ENCODE results near the gene AUTS2. TPM values are rescaled to one million over a fixed set of nuclear protein-coding genes. Genes with fewer than 3 reads are reported as not detected.

The AUTS2 gene
- total and polyA plus RNA-seq, 2 donors: 13.4 to 87.7 TPM

DNA sequence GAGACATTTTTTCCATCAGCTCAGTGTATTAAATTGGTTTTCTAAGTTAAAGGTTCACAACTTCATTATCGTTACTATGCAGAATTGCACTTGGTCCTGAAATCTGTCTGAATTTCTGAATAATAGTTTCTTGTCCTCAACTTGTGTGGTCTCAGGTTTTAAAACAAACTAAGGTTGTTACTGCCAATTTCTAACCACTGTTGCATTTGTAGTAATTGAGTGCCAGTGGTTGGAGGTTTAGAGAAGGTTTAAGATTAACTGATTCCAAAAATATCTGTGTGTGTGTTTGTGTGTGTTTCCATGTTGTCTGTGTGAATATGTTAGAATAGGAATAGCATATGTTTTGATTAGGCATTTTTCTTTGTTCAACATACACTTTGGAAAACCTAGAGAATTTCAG lies 395.9 kb downstream of the AUTS2 start:
- Histone ChIP-seq H3K27ac (ENCODE audit: low read depth) (no peak overlapping the region), H3K4me1 (ENCODE audit: insufficient read depth) (no peaks in the 10 kb centered on the region), H3K4me3 (ENCODE audit: low read depth, low read length) (no peak overlapping the region), H3K36me3 (ENCODE audit: insufficient read depth) (no peaks in the 10 kb centered on the region)
- DNase-seq (ENCODE audit: extremely low spot score): no peak
- WGBS: 86% methylated on average over 1 of the region's 1 CpG

DNA sequence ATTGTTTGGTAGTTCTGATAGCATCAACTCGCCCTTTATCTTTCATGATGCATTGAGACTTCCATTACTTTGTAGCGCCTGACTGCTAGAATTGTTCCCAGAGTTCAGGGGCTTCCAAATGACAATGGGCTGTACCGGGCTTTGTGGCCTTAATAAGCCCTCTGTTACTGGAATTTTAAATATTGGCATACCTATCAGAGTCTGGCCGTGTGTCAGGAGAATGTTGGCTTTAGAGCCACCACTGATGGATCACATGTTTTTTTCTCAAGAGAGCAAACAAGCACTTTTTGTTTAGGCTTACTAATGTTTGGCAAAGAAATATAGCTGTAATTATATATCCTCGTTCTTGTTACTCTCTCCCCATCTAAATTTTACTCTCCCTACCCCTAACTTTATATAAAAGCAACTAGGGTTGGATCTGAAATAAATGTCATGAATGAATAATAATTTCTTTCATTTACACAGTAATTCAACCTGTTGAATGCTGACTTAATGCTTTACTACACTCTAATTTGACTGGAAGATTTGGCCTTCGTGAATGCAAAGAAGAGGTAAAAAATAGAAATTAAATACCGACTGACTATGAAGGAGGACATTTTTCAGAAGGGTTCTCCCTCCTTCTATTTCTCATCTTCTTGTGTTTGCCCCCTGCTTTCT lies 396.7 kb downstream of the AUTS2 start:
- Histone ChIP-seq H3K4me1 (ENCODE audit: insufficient read depth) (no peaks in the 10 kb centered on the region), H3K27ac (ENCODE audit: low read depth) (no peak overlapping the region), H3K4me3 (ENCODE audit: low read depth, low read length) (no peak overlapping the region), H3K36me3 (ENCODE audit: insufficient read depth) (no peaks in the 10 kb centered on the region)
- 71% methylated on average over 7 of the region's 7 CpGs for WGBS
- no peak for DNase-seq (ENCODE audit: extremely low spot score)

DNA sequence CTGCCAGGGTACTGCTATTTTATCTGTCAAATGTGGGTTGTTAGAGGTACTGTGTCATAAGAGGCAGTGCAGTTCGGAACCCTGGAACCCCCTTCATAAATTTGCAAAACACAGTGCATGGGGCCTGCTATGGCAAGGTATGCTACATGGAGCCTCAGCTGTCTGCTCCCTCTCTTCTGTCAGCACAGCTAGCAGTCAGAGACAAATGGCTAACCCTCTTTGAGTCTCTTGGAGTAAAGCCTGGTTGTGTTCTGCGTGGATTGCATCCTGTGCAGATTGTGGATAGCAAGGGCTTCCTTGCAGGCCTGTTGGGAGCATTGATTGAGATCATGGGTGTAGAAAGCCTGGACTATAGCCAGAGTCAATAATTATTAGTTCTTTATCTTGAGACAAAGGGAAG lies 397.8 kb downstream of the AUTS2 start:
- Histone ChIP-seq H3K4me1 (ENCODE audit: insufficient read depth) (no peaks in the 10 kb centered on the region), H3K36me3 (ENCODE audit: insufficient read depth) (no peaks in the 10 kb centered on the region), H3K4me3 (ENCODE audit: low read depth, low read length) (no peak overlapping the region), H3K27ac (ENCODE audit: low read depth) (no peak overlapping the region)
- WGBS: 67% methylated on average over 2 of the region's 2 CpGs
- DNase-seq (ENCODE audit: extremely low spot score): no peak

DNA sequence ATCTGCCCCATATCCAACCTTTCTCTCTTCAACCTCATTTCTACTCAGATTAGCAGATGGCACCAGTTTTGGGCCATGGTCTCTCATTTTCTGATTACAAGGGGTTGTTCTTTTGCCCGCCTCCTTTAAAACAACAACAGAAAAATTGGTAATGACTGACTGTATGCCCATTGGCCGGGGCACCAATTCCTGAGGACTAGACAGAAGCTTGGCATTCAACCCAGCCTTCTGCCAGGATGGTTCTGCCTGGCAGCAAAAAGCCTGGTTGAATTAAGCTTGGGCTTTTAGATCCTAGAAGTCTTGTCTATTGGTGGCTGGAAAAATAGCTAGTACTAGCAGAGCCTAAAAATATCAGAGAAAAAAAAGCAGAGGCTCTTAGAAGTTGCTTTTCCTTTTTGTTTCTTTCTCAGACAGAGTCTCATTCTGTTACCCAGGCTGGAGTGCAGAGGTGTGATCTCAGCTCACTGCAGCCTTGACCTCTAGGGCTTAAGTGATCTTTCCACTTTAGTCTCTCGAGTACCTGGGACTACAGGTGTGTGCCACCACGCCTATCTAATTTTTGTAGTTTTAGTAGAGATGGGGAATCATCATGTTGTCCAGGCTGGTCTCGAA lies 402.6 kb downstream of the AUTS2 start:
- WGBS: 95% methylated on average over 5 of the region's 5 CpGs
- Histone ChIP-seq H3K27ac (ENCODE audit: low read depth) (no peak overlapping the region), H3K4me1 (ENCODE audit: insufficient read depth) (no peaks in the 10 kb centered on the region), H3K36me3 (ENCODE audit: insufficient read depth) (no peaks in the 10 kb centered on the region), H3K4me3 (ENCODE audit: low read depth, low read length) (no peak overlapping the region)
- no peak for DNase-seq (ENCODE audit: extremely low spot score)

DNA sequence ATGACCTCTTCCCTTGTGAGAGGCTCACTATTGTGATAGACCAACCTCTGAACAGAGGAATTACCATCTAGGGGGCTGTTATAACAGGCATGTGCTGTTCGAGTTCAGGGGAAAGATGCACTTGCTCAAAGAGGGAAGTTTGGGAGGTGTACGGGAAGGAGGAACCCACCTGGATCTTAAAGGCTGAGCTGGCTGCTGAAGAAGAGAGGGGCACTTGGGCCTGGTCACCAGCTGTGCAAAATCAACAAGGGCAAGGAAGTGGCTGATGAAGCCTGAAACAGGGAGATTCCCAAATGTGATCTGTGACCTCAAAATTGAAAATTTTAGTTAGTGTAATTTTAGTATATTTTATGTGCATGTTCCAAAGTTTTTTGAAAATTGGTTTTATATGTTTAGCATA lies 407.2 kb downstream of the AUTS2 start:
- no peak for DNase-seq (ENCODE audit: extremely low spot score)
- H3K4me1 ChIP-seq (ENCODE audit: insufficient read depth): no peaks in the 10 kb centered on the region
- no peak overlapping the region for H3K4me3 ChIP-seq (ENCODE audit: low read depth, low read length)
- 94% methylated on average over 2 of the region's 2 CpGs for WGBS
- no peak overlapping the region for H3K27ac ChIP-seq (ENCODE audit: low read depth)
- H3K36me3 ChIP-seq (ENCODE audit: insufficient read depth): no peaks in the 10 kb centered on the region

DNA sequence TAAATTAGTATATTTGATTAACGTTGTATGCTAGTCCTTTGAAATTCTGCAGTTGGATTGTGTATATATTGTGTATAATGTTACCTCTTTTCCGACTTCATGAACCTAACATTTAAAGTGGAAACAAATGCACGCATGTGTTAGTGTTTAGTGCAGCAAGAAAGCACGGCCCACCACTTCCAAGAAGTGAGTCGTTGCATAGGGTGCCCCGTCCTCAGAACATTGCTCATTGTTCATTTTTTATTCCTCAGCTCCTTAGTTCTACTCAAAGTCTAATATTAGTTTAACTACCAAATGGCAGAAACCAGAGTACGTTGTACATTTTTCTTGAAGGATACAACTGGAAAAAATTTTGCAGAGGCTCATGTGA lies 407.6 kb downstream of the AUTS2 start:
- Histone ChIP-seq H3K36me3 (ENCODE audit: insufficient read depth) (no peaks in the 10 kb centered on the region), H3K4me3 (ENCODE audit: low read depth, low read length) (no peak overlapping the region), H3K4me1 (ENCODE audit: insufficient read depth) (no peaks in the 10 kb centered on the region), H3K27ac (ENCODE audit: low read depth) (no peak overlapping the region)
- 67% methylated on average over 7 of the region's 7 CpGs for WGBS
- no peak for DNase-seq (ENCODE audit: extremely low spot score)

DNA sequence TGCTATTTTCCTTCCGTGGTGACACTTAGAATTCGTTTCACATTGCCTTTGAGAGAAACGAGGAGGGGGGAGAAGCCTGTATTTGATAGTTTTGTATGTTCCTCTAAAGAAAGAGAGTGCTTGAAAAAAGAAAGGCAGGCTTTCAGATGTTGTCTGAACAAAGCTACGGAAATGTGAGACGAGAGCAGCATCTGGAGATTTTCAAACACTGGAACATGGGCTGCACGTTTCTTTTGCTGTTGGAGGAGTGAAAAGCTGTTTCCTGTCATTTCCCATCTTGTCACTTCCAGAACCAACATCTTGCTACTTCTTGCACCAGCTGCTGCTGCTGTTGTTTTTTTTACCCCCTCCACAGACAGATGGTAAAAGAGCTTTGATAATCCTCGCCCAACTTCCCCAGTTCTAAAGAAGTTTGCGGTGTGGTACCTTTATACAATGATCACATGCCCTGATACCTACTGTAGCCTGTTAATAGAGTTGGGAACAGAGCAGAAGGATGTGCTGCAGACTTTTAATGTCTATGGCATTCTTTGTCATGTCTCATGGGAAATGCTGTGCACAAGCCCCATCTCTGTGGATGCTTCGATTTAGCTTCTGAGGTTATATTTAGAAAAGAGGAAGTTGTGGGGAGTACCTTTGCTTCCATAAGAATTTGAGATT lies 408.1 kb downstream of the AUTS2 start:
- no peak overlapping the region for H3K4me3 ChIP-seq (ENCODE audit: low read depth, low read length)
- WGBS: 26% methylated on average over 9 of the region's 9 CpGs
- DNase-seq (ENCODE audit: extremely low spot score): no peak
- no peaks in the 10 kb centered on the region for H3K36me3 ChIP-seq (ENCODE audit: insufficient read depth)
- H3K27ac ChIP-seq (ENCODE audit: low read depth): no peak overlapping the region
- H3K4me1 ChIP-seq (ENCODE audit: insufficient read depth): no peaks in the 10 kb centered on the region

DNA sequence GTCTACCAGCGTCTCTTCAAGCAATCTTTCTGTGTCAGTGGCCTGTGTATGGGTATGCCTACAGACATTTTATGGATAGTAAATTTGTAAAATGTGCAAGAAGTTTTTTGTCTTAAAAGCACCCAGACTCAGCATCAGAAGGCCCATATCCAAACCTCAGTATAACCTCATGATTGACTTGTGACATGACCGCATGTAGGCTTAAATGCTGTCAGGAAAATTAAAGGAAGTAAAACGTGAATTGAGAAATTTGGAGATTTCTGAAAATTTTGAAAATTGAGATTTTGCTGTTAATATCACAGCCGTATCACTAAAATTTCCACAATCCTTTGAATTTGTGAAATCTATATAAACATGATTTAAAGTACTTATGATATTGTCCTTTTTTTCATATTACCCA lies 410.2 kb downstream of the AUTS2 start:
- Histone ChIP-seq H3K36me3 (ENCODE audit: insufficient read depth) (no peaks in the 10 kb centered on the region), H3K27ac (ENCODE audit: low read depth) (no peak overlapping the region), H3K4me1 (ENCODE audit: insufficient read depth) (no peaks in the 10 kb centered on the region), H3K4me3 (ENCODE audit: low read depth, low read length) (no peak overlapping the region)
- no peak for DNase-seq (ENCODE audit: extremely low spot score)
- 97% methylated on average over 4 of the region's 4 CpGs for WGBS

DNA sequence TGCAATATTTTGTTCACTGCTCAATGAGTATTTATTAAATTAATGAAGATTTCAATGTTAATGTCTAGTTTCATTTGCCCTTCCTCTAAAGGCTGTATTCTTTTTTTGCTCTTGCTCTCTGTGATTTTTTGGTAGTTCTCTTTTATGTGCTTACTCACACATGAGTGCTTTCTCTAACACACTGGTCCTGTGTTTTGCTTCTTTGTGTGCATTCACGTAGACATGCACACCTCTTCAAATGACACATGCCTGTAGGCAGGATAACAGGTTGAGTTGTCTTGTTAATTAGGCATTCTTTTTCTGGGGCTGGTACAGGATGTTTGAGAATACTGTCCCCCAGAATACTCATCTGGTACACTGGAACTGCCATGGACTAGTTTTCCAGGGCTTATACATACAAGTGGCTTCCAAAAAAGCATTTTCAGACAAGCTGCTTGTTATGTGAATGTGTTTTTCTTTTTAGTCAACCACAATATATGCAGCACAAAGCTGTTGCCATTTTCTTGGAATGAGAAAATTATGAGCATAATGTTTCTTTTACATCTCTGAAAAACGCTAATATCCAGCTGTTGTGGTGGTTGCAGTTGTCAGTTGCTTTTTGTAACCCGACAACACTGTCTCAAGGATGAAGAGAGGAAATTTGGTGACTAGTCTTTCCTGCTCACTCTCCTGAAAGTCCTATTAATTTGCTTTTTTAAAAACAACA lies 416.4 kb downstream of the AUTS2 start:
- WGBS: 59% methylated on average over 3 of the region's 3 CpGs
- no peak for DNase-seq (ENCODE audit: extremely low spot score)
- Histone ChIP-seq H3K27ac (ENCODE audit: low read depth) (no peak overlapping the region), H3K4me3 (ENCODE audit: low read depth, low read length) (no peak overlapping the region), H3K4me1 (ENCODE audit: insufficient read depth) (no peaks in the 10 kb centered on the region), H3K36me3 (ENCODE audit: insufficient read depth) (no peaks in the 10 kb centered on the region)

DNA sequence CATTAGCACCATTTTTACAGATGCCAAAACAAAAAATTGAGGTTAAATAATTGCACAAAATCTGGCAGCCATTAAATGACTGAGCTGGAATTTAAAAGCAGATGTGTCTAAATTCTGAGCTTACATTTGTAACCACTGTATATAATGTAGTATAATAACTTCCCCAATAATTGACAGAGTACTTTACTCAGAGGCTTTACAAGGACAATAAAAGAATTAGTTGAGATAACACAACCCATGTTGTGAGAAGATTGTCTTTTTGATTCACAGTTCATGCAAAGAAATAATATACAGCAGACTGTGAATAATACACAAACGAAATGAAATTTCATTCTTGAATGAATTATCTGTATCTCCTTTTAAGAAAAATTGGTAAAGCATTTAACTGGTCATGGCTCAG lies 417.1 kb downstream of the AUTS2 start:
- DNase-seq (ENCODE audit: extremely low spot score): no peak
- Histone ChIP-seq H3K4me1 (ENCODE audit: insufficient read depth) (no peaks in the 10 kb centered on the region), H3K4me3 (ENCODE audit: low read depth, low read length) (no peak overlapping the region), H3K36me3 (ENCODE audit: insufficient read depth) (no peaks in the 10 kb centered on the region), H3K27ac (ENCODE audit: low read depth) (no peak overlapping the region)
- 36% methylated on average over 1 of the region's 1 CpG for WGBS

DNA sequence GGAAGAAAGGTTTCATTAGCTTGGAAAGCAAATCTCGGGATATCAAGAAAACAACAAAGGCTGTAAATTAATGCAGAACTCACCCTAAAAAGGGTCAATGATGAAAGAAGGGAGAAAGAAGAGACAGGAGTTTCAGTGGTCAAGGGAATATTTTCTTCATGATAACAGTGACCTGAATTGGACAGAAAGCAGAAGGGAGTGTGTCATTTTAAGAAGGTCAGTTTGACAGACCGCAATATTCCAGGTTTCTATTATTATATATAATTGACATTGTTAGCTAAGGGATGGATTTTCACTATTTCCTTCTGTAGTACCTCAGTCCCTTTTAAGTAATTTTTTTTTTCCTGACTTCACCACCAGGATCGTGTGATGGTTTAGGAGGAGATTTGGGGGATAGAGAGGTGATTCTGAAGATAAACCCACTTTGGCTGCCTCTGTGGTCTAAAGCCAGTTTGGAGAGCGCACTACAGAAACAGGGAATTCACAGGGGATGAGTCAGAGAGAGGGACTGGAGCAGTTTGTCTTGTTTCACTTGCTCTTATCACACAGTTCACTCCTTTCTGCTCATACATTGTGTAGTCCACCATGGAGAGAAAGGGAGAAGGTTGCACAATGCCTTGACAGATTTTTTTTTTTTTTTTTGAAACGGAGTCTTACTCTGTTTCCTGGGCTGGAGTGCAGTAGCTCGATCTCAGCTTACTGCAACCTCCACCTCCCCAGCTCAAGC lies 417.9 kb downstream of the AUTS2 start:
- no peak overlapping the region for H3K4me3 ChIP-seq (ENCODE audit: low read depth, low read length)
- H3K4me1 ChIP-seq (ENCODE audit: insufficient read depth): no peaks in the 10 kb centered on the region
- peak overlapping the region; percentile 5 for H3K27ac ChIP-seq (ENCODE audit: low read depth)
- H3K36me3 ChIP-seq (ENCODE audit: insufficient read depth): no peaks in the 10 kb centered on the region
- no peak for DNase-seq (ENCODE audit: extremely low spot score)
- WGBS: 33% methylated on average over 6 of the region's 6 CpGs

DNA sequence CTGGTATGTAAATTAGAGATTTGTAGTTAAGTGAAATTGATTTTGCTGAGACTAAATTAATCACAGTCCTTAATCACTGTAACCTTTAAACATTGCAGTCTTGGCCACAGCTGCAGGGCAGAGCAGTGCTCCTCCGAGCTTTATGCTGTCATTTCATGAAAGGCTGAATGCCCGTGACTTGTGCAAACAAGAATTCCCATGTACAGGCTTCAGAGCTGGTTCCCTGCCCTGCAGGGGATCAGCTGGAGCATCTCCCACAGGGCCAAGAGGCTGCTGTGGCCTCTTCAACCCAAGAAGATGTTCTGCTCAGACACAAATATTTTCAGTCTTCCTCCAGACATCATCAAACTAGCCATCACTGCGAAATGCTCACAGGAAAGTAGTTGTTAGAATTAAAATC lies 419.1 kb downstream of the AUTS2 start:
- WGBS: 59% methylated on average over 3 of the region's 3 CpGs
- no peaks in the 10 kb centered on the region for H3K36me3 ChIP-seq (ENCODE audit: insufficient read depth)
- H3K4me3 ChIP-seq (ENCODE audit: low read depth, low read length): no peak overlapping the region
- H3K4me1 ChIP-seq (ENCODE audit: insufficient read depth): no peaks in the 10 kb centered on the region
- DNase-seq (ENCODE audit: extremely low spot score): no peak
- H3K27ac ChIP-seq (ENCODE audit: low read depth): no peak overlapping the region

DNA sequence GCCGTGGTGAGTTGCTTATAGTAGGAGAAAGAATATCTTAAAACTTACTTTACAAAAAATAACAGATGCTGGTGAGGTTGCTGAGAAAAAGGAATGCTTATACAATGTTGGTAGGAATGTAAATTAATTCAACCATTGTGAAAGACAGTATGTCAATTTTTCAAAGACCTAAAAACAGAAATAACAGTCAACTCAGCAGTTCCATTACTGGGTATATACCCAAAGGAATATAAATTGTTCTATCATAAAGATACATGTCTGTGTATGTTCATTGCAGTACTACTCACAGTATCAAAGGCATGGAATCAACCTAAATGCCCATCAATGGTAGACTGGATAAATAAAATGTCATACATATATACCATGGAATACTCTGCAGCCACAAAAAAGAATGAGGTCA lies 420.4 kb downstream of the AUTS2 start:
- no peak for DNase-seq (ENCODE audit: extremely low spot score)
- Histone ChIP-seq H3K27ac (ENCODE audit: low read depth) (no peak overlapping the region), H3K4me3 (ENCODE audit: low read depth, low read length) (no peak overlapping the region), H3K4me1 (ENCODE audit: insufficient read depth) (no peaks in the 10 kb centered on the region), H3K36me3 (ENCODE audit: insufficient read depth) (no peaks in the 10 kb centered on the region)
- 89% methylated on average over 1 of the region's 1 CpG for WGBS
